Duodenal mucosa (tissue), 2 donors: Measurements from ENCODE around the gene TDRD12.
"Not testable (repeated sequence)": the region's sequence is repeated elsewhere in the genome, so short reads cannot be mapped to it uniquely, and the experiment has no call there.

ENCODE experiments used
- H3K27ac ChIP-seq: one replicate; pipeline ENCODE4 v1.7.0; 2013; ENCODE audit warnings: low read depth, low read length
- H3K27me3 ChIP-seq, 2 donors: one replicate each; pipeline ENCODE4 v1.7.0; 2013; ENCODE audit warnings: low read length in 2 of 2, control low read depth in 1 of 2; ENCODE audit not compliant: insufficient read depth in 2 of 2, control insufficient read depth in 1 of 2
- H3K36me3 ChIP-seq, 2 donors: one replicate each; pipeline ENCODE4 v1.7.0; 2013; ENCODE audit warnings: low read length in 2 of 2, control low read depth in 1 of 2; ENCODE audit not compliant: insufficient read depth in 2 of 2, control insufficient read depth in 1 of 2
- H3K4me1 ChIP-seq, 2 donors: one replicate each; pipeline ENCODE4 v1.7.0; 2013; ENCODE audit warnings: low read length in 2 of 2, control low read depth in 1 of 2; ENCODE audit not compliant: insufficient read depth in 2 of 2, control insufficient read depth in 1 of 2
- H3K4me3 ChIP-seq, 2 donors: one replicate each; pipeline ENCODE4 v1.7.0; 2013; ENCODE audit warnings: low read length in 2 of 2, low read depth in 1 of 2
- H3K9ac ChIP-seq, 2 donors: one replicate each; pipeline ENCODE4 v1.7.0; 2013; ENCODE audit warnings: low read length in 2 of 2, low read depth in 1 of 2
- H3K9me3 ChIP-seq, 2 donors: one replicate each; pipeline ENCODE4 v1.7.0; 2013; ENCODE audit warnings: low read length in 2 of 2, control low read depth in 1 of 2; ENCODE audit not compliant: control insufficient read depth in 1 of 2

TDRD12 gene

DNA sequence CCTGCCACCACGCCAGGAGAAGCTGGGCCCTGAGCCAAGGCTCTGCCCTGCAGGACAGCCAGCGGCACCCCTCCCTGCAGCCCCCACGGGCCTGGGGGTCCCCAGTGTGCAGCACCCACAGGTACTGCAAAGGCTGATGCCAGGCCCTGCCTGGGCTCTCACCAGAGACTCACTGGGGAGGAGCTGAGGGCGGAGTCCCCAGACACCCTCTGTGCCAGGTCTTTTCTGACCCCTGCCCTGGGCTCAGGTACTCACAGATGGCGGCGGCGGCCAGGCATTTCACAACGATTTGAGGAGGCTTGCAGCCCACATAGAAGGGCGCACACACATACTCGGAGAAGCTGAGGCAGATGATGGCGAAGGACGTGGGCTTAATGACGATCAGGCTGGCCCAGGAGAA lies 144.3 kb downstream of the TDRD12 start:
- peaks cover 3 to 15% of the 10 kb centered on the region in 2 donors for H3K36me3 ChIP-seq
- H3K27me3 ChIP-seq, result no peaks in the 10 kb centered on the region
- peaks cover 0 to 5% of the 10 kb centered on the region in 2 donors for H3K4me1 ChIP-seq
- H3K9ac ChIP-seq, result no peak overlapping the region
- H3K4me3 ChIP-seq, result no peak overlapping the region
- H3K27ac ChIP-seq, result no peak overlapping the region
- H3K9me3 ChIP-seq, result no peaks in the 10 kb centered on the region

DNA sequence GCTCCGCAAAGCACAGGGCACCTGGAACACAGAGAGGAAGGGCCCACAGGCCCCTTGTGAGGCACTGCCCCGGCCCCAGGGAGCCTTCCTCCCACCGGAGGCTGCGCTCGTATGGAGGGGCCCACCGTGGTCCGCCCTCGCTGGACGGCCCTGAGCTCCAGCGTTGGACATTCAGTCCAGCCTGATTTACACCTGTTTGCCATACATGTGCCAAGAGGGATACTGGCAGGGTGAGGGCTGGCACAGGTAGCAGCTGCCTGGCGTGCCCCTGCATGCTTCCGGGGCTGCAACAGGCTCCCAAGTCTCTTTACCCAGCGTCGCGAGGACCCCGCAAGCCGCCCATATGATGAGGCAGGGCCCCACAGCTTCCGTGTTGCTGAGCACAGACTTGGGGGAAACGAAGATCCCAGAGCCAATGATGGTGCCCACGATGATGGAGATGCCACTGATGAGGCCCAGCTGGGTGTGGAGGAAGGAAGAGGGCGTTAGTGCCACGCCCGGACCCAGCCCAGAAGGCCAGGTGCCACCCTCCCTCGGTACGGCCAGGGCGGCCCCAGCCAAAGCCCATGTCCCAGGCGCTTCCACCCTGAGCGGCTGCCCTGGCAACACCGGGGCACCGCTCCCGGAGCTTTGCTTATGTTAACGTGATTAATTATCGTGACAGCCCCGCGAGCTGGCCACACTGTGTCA lies 144.9 kb downstream of the TDRD12 start:
- no peaks in the 10 kb centered on the region for H3K27me3 ChIP-seq
- H3K4me3 ChIP-seq, result no peak overlapping the region
- no peak overlapping the region for H3K9ac ChIP-seq
- peaks cover 3 to 15% of the 10 kb centered on the region in 2 donors for H3K36me3 ChIP-seq
- H3K4me1 ChIP-seq, result peaks cover 0 to 5% of the 10 kb centered on the region in 2 donors
- no peaks in the 10 kb centered on the region for H3K9me3 ChIP-seq
- no peak overlapping the region for H3K27ac ChIP-seq

DNA sequence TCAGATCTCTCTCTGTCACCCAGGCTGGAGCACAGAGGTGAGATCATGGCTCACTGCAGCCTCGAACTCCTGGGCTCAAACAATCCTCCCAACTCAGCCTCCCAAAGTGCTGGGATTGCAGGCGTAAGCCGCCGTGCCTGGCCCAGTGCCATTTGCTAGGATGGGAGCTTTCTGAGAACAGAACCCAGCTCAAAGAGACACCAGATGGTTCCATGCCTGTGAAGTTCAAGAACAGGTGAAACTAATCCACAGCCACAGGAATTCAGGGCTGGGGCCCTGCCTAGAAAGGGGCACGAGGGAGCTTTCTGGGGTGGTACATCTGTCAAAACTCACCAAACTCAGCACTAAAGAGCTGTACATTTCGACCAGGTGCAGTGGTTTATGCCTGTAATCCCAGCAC lies 145.8 kb downstream of the TDRD12 start:
- H3K36me3 ChIP-seq, result peaks cover 3 to 15% of the 10 kb centered on the region in 2 donors
- H3K9ac ChIP-seq, result no peak overlapping the region
- peaks cover 4 to 9% of the 10 kb centered on the region in 2 donors for H3K4me1 ChIP-seq

DNA sequence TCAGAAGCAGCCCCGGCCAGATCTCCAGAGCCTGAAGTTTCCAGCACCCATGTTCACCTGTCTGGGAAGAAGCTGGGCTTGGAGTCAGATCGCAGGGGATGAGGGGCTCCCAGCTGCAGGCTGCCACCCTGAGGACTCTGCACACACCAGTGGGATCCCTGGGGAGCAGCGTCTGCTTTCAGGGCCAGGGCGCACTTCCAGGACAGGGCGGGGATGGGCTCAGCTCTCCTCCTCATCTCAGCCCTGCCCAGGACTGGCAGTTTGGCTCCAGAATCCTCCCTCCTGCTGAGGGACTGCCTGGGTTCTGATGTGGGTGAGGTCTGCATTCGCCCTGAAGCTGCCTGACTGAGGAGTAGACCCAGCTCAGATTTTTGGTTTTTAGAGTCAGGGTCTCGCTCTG lies 146.5 kb downstream of the TDRD12 start:
- H3K27ac ChIP-seq, result no peak overlapping the region

More for the DNA sequence above, 145.8 kb downstream of the TDRD12 start:
- H3K9me3 ChIP-seq, result no peaks in the 10 kb centered on the region
- no peaks in the 10 kb centered on the region for H3K27me3 ChIP-seq
- no peak overlapping the region for H3K27ac ChIP-seq
- H3K4me3 ChIP-seq, result no peak overlapping the region

DNA sequence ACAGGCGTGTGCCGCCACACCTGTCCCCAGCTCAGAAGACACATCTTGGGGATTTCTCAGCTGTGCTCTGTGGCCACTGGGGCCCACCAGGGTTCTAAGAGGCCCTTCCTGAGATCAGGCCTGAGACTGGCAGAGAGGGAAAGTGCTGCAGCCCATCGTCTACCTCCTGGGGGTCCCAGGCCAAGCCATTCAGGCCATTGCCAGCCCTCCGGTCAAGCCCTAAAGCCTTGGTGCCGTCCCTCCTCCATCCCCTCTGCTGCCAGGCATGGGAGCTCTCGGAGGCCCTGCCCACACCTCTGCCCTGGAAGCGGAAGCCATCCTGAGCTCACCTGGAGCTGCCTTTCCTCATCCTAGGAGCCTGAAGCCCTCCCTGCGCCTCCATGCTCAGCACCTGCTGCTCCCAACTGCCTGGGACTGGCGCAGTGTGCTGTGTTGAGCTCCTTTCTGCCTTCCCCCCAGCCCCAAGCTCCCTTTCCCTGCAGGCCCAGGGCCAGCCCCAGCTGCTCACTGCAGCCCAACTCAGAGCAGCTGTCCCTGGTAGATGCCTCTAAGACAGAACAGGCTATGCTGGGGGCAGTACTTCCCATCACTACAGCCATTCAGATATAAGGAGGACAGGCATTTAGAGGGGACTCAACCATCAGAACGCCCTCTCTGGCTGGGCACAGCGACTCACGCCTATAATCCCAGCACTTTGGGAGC lies 147.1 kb downstream of the TDRD12 start:
- Histone ChIP-seq H3K36me3 (peaks cover 0 to 15% of the 10 kb centered on the region in 2 donors), H3K9ac (no peak overlapping the region), H3K9me3 (no peaks in the 10 kb centered on the region), H3K27ac (no peak overlapping the region), H3K27me3 (no peaks in the 10 kb centered on the region), H3K4me1 (peaks cover 13 to 15% of the 10 kb centered on the region in 2 donors), H3K4me3 (peak overlapping the region; percentile 22 to 28)

More for the DNA sequence above, 146.5 kb downstream of the TDRD12 start:
- no peaks in the 10 kb centered on the region for H3K27me3 ChIP-seq
- H3K36me3 ChIP-seq, result peaks cover 0 to 15% of the 10 kb centered on the region in 2 donors
- peaks cover 12 to 15% of the 10 kb centered on the region in 2 donors for H3K4me1 ChIP-seq
- H3K9ac ChIP-seq, result no peak overlapping the region
- no peak overlapping the region for H3K4me3 ChIP-seq
- no peaks in the 10 kb centered on the region for H3K9me3 ChIP-seq

GRCh38 chr19:32867436-32867835 lies 147.9 kb downstream of the TDRD12 start:
- H3K9ac ChIP-seq, H3K27ac ChIP-seq, H3K27me3 ChIP-seq, H3K4me3 ChIP-seq, H3K9me3 ChIP-seq: not testable (repeated sequence)
- Histone ChIP-seq H3K36me3 (peaks cover 0 to 11% of the 10 kb centered on the region in 2 donors), H3K4me1 (peaks cover 13 to 15% of the 10 kb centered on the region in 2 donors)

DNA sequence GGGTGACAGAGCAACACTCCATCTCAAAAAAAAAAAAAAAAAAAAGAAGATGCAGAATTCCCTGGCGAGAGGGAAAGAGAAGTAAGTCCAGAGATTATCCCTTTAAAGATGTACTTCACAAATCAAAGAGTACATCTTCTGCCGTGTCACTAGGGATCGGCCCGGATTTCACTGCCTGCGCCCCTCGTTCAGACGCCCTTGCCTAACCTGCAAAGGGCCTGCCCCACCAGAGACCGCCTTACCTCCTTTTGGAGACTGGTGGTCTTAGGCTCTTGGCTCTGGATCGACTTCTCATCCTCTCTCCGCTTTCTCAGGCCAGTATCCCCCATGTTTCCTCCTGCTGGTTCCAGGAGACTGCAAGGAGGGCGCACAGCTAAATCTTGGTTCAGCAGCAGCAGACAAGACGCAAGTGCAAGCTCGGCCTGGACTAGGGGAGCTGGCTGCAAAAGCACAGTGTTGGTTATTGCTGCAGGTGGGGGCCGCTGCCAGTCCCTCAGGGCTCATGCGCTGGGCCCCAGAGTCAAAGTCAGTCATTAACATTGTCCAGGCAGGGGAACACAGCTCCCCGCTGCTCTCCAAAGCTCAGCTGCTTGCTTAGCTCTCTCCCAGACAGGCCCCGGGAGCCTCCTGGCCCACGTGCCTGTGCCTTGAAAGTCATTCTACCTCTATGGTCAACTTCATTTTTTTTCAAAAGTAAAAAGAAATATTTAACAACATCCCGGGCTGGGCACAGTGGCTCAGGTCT lies 148.8 kb downstream of the TDRD12 start:
- Histone ChIP-seq H3K36me3 (peaks cover 0 to 11% of the 10 kb centered on the region in 2 donors), H3K27ac (no peak overlapping the region), H3K9ac (no peak overlapping the region), H3K9me3 (no peaks in the 10 kb centered on the region), H3K27me3 (no peaks in the 10 kb centered on the region), H3K4me1 (peaks cover 13 to 15% of the 10 kb centered on the region in 2 donors), H3K4me3 (peak overlapping the region; percentile 23 to 55)

DNA sequence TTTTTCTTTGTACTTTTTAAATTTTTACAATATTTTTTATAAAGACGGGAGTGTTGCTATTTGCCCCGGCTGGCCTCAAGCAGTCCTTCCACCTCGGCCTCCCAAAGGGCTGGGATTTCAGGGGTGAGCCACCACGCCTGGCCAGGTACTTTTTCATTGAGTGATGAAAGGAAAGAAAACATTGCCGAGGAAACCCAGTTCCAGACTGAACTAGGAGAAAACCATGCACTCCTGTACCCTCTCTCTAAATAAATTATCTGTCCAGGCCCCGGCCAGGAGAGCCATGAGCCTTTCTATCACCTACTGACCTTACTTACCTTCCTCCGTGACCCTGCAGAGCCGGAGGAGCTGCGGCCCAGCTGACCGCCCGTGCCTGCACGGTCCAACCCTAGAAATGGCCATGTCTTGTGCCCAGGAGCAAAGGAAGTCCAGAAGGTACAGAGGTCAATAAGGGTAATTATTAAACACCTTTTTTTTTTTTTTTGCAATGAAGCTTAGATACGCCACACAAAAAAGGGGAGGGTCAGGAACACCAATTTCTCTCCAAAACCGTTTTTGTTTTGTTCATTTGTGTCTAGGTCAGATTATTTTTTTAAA lies 149.9 kb downstream of the TDRD12 start, which contains the start of gene SLC7A9:
Gene SLC7A9 (minus strand): TSS at position 399 of the 597 bp plus-strand sequence. CDS start 1,233 bp downstream, outside the sequence.
- Histone ChIP-seq H3K27me3 (no peaks in the 10 kb centered on the region), H3K9ac (peak within 1 kb of the TSS; percentile 57 to 64), H3K4me1 (peaks cover 13 to 15% of the 10 kb centered on the region in 2 donors), H3K27ac (peak within 1 kb of the TSS; percentile 46), H3K4me3 (peak within 1 kb of the TSS; percentile 57 to 58), H3K9me3 (no peaks in the 10 kb centered on the region), H3K36me3 (peaks cover 0 to 4% of the 10 kb centered on the region in 2 donors)

- H3K4me1 ChIP-seq, result peaks cover 13 to 15% of the 10 kb centered on the region in 2 donors
- peak overlapping the region; percentile 46 for H3K27ac ChIP-seq
- no peaks in the 10 kb centered on the region for H3K27me3 ChIP-seq
- peak overlapping the region; percentile 48 to 58 for H3K4me3 ChIP-seq
- H3K36me3 ChIP-seq, result peaks cover 0 to 4% of the 10 kb centered on the region in 2 donors
- H3K9ac ChIP-seq, result peak overlapping the region; percentile 57 to 64
- no peaks in the 10 kb centered on the region for H3K9me3 ChIP-seq
Measured at GRCh38 chr19:32869966-32870573, 150.5 kb downstream of the TDRD12 start.
